GM12873 (cell line): ENCODE measurements around the gene TTC39B.

Source experiments
- CTCF ChIP-seq: IDR thresholded peaks from 2 replicates; pipeline ENCODE4 v1.5.1; 2012; ENCODE audit warnings: low read depth, mild to moderate bottlenecking, moderate library complexity, low read length, control low read depth; ENCODE audit not compliant: insufficient read depth; ENCODE audit errors: missing control alignments

The TTC39B gene

GRCh38 chr9:15115041-15115440, 192.0 kb downstream of the TTC39B start:
- TF ChIP-seq CTCF = no peak
